NCI-H526 (cell line): ENCODE results near the gene ZNF414.
"Not testable (repeated sequence)": the region's sequence is repeated elsewhere in the genome, so short reads cannot be mapped to it uniquely, and the experiment has no call there.

Experiments used
- DNase-seq, 2 experiments: peaks; one replicate each; lab custom pipeline; 2025; lab: John Stamatoyannopoulos, UW

ZNF414 gene

DNA sequence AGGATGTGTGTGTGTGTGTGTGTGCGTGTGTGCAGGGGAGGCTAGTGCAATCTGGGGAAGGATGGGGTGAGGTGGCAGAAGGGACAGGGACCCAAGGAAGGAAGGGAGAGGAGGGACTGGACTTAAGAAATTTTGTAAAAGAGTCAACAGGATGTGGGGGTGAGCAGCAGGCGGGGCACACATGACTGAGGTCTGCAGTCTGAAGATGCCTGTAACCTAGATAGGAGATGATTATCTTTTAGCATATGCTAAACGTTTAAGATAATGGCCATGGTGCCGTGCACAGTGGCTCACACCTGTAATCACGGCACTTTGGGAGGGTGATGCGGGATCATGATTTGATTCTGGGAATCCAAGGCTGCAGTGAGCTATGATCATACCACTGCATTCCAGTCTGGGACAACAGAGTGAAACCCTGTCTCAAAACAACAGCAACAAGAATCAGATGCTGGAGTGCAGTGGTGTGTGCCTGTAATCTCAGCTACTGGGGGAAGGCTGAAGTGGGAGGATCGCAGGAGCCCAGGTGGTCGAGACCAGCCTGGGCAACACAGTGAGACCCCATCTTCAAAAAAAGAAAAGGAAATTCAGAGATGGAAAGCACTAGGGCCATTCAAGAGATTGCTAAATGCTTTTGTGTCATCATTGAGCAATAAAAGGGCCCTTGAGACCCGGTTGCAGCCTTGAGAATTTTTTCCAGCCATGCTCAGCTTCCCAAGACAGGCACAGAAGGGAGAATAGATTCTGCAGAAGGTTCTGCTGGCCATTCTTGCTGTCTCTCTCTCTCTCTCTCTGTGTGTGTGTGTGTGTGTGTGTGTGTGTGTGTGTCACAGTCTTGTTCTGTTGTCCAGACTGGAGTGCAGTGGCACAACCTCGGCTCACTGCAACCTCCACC is 3.8 kb upstream of the ZNF414 start:
- DNase-seq: no peak

DNA sequence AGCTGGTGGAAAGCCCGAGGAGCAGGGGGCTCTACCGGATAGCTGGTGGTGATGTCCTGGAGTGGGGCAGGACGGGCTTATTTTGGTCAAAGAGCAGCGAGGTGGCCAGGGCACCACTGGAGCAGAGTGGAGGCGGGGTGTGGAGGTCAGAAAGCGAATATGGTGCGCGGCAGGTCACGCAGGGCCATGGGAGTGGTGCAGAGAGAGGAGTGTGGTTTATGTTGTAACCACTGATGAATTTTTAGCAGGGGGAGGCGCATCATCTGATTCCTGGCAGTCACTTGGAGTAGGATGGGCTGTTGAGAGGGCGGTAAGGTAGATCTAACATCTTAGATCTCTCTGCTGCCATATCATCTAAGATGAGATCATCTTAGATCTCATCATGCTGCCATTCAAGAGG is 1.4 kb upstream of the ZNF414 start:
- DNase-seq: no peak

DNA sequence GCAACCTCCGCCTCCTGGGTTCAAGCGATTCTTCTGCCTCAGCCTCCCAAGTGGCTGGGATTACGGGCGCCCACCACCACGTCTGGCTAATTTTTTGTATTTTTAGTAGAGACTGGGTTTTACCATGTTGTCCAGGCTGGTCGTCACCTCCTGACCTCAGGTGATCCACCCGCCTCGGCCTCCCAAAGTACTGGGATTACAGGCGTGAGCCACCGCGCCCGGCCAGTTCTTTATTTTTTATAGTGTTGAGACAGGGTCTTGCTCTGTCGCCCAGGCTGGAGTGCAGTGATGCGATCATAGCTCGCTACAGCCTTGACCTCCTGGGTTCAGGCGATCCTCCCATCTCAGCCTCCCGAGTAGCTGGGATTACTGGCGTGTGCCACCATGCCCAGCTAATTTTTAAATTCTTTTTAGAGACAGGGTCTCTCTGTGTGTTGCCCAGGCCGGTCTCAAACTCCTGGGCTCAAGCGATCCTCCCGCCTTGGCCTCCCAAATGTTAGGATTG is 590 bp upstream of the ZNF414 start:
- DNase-seq: not testable (repeated sequence)

- no peak for DNase-seq
These were observed 806 bp downstream of the ZNF414 start for GRCh38 chr19:8513036-8513686.

DNA sequence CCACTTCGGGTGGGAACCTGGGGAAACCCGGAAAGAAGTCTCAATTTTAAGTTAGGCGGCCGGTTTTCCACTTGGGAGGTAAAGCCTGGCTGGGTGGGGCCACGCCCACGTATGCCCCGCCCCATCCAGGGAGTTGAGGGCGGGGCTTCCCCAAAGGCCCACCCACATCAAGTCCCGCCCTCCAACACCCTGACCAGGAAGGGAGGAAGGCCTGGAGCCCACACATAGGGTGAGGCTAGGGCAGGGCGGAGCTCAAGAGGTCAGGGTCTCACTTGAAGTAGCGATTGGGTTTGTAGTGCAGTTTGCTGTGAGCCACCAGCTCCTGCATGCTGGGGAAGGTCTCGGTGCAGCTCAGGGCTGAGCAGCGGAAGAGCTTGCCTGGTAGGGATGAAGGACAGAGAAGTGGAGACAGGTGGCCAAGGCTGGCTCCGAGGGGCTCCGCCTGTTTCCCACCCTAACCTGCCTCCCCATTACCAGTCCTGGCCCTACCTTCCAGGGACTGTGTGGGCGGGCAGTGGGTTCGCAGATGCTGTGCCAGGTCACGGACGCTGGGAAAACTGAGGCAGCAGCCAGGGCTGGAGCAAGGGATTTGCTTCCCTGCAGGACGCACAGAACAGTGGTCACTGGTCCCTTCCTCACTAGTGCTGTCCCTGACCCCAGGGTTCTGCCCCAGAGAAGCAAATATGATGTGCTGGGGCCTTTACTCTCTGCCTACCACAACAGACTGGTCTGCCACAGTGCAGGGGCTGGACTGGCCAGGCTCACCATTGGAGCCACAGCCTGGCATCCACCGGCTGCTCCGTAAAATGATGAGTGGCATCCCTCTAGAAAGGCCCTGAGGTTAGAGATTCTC is 1.6 kb downstream of the ZNF414 start:
- DNase-seq: peak in 1 of 2 experiments; percentile 20

DNA sequence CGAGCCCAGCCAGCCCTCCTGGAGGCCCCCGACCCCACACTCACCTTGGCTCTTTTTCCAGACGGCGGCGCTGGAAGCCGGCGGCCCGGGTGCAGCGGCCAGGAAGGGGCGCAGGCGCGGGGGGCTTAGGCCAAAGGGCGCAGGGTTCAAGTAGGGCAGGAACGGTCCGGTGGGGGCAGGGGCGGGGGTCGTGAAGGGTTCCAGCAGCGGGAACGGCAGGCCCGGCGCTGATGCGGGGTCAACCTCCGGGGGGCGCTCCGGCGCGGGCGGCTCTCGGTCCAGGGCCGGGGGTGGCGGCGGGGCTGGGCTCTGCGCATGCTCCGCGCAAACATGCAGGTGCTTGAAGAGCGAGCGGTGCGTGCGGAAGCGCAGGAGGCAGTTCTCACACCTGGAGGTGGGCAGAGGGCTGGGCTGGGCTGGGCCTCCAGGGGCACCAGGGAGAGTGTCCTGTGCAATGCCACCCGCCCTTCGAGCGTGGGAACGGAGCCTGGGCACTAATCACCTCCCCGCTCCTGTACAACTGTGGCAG is 2.3 kb downstream of the ZNF414 start:
- no peak for DNase-seq

DNA sequence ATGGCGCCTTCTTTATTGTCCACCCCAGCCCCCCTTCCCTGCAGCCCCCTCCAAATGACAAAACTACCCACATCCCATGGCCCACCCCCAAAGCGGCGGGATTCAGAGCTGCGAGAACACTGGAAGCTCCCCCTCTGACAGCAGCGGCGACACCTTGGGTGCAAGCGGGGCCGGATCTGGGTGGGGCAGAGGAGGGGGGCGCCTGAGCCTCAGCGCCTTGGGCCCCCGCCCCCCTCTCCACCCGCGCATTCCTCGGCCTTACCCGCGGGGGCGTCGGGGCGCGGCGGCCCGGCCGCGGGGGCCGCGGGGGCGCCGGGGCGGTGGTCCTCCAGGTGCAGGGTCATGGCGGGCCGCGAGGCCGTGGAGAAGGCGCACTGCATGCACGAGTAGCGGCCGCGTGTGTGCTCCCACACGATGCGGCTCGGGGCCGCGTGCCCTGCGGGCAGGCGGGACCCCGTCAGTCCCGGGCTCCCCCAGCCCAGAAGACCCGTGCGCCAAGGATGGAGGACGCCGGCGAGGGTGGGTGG is 3.3 kb downstream of the ZNF414 start:
- no peak for DNase-seq

DNA sequence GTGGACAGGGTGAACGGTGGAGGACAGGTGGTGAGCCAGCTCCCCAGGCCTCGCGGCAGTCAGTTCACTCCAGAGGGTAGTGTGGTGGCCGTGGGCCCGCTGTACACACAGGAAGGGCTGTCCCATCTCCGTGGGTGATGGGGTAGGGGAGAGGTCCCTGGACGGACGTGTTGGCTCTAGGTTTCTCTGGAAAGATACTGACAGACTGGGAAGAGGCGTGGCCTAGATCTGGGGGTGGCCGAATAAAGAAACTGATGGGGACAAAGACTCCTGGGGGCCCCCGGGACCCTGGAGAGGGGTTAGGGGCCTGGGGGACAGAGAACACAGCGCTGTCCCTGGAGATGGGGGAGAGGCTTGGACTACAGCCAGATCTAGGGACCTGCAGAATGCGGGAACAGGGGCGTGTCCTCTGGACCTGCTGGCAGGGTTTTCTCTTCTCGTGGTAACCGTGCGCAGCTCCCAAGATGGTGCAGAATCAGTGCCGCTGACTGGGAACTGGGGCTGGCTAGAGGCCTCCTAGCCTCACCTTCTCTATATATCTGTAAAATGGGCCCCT is 7.5 kb downstream of the ZNF414 start:
- DNase-seq: peak in 1 of 2 experiments; percentile 49

- peak; percentile 46 to 79 for DNase-seq
These were observed 8.1 kb downstream of the ZNF414 start for GRCh38 chr19:8505680-8506401.

- DNase-seq: no peak
These were observed 9.0 kb downstream of the ZNF414 start for GRCh38 chr19:8504919-8505318.

- DNase-seq: no peak
These were observed 9.8 kb downstream of the ZNF414 start for GRCh38 chr19:8504171-8504570.

GRCh38 chr19:8503510-8503909 is 10.5 kb downstream of the ZNF414 start:
- DNase-seq: no peak

DNA sequence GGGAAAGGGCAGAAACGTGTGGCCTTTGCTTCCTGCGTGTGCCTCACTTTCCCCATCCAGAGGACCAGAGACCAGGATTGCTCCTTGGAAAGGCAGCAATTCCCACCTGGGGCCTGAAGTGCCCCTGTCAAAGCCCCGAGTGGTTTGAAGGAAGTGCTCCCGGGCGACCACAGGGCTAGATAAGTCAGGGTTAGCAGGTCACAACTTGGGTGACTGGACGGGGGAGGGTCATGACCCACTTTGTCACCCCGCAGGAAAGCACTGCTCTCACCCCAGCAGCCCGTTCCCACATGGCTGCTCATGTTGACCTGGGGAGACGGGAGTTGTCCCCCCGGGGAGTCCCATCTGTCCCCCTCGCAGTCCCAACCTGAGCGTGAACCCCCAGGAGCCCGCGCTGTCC is 12.0 kb downstream of the ZNF414 start:
- DNase-seq: no peak

GRCh38 chr19:8501516-8501915 is 12.5 kb downstream of the ZNF414 start:
- no peak for DNase-seq

DNA sequence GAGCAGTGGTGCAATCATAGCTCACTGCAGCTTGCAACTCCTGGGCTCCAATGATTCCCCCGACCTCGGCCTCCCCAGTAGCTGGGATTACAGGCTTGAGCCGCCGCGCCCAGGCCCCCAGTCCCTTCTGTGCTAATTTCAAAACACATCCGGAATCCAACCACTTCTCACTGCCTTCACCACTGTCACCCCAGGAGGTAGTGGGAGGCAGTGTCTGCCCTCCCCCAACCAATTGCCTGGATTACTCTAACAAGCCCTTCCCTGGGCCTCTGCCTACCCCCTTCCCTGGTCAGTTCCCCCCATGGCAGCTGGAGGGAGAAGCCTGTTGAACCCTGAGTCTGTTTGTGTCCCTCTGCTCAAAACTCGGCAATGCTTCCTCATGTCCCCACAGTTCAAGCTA is 13.8 kb downstream of the ZNF414 start:
- DNase-seq: no peak

DNA sequence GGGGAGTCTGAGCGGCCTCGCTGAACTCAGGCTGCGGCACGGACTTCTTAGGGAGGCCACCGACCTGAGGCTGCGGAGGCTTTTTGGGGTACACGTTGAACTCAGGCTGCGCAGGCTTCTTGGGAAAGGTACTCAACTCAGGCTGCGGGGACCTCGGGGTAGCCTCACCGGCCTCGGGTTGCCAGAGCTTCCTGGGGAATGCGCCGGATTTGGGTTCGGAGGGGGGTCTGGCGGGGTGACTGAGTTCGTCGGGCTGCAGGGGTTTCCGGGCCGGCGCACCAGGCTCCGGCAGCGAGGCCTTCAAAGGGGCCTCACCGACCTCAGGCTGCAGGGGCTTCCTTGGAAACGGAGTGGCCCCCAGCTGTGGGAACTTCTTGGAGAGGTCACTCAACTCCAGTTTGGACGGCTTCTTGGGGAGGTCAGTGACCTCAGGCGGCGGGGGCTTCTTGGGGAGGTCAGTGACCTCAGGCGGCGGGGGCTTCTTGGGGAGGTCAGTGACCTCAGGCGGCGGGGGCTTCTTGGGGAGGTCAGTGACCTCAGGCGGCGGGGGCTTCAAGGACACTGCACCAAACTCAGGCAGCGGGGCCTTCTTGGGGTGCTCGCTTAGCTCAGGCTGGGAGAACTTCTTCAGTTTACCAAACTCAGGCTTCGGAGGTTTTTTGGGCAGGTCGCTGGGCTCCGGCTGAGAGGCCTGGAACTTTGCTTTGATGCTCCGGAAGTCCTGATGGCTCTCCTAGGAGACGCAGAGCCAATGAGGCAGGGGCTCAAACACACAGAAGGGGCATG is 14.7 kb downstream of the ZNF414 start:
- no peak for DNase-seq

- no peak for DNase-seq
These were observed 15.7 kb downstream of the ZNF414 start for GRCh38 chr19:8498295-8498694.

GRCh38 chr19:8494158-8494557 is 19.8 kb downstream of the ZNF414 start:
- DNase-seq: no peak

DNA sequence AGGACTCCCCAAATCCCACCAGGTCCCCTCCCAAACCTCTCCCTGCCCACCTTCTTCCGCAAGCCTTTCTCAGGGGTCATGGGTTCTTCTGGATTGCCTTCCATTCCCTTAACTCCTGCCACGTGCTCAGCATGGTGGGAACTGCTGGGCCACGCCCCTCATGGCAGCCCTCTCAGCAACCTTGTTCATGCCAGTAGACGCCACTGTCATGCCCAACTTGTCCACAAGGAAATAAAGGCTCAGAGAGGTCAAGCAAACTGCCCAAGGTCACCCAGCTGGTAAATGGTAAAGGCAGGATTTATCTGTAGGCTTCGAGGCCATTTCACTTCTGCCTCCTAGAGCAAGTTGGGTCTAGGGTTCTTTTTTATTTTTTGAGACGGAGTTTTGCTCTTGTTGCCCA is 22.4 kb downstream of the ZNF414 start:
- no peak for DNase-seq

DNA sequence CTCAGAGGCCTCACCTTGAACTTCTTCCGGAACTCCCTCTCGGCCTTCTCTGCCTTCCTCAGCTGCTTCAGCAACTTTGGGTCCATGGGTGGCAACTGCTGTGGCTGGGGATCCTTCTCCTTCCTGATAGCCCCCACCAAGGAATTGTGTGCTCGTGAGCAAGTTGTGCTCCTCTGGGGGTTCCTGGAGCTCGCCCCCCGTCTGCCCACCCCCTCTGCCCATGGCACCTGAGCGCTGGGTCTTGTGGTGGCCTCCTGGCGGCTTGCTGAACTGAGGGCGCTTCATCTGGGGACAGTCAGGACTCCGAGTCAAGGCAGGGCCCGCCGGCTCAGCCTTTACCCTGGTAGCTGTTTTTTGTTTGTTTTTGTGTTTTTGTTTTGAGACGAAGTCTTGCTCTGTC is 23.1 kb downstream of the ZNF414 start:
- no peak for DNase-seq
